Neural cell (in vitro differentiated cells): ENCODE data around the gene RORC. TPM values are rescaled to one million over a fixed set of nuclear protein-coding genes. Genes with fewer than 3 reads are reported as not detected.

Experiments used
- H2AFZ ChIP-seq: fragments of 200-600, 300-800 bp; sonication (generic), shearing (Covaris generic); 2 replicates; pipeline ENCODE4 v1.6.0; 2014; ENCODE audit warnings: low read depth, mild to moderate bottlenecking, antibody characterized with exemption, low read length, moderate library complexity
- H3F3A ChIP-seq: fragments of 200-600 bp; shearing (Covaris generic); 2 replicates; pipeline ENCODE4 v1.6.1; 2016; ENCODE audit warnings: mild to moderate bottlenecking, moderate library complexity, mixed read lengths, antibody characterized with exemption, low read length; ENCODE audit not compliant: insufficient read depth, poor library complexity, severe bottlenecking
- H3K27ac ChIP-seq: fragments of 200-600, 300-800 bp; sonication (generic), shearing (Covaris generic); 2 replicates; pipeline ENCODE4 v1.5.1; 2014; ENCODE audit warnings: mild to moderate bottlenecking, low read length, moderate library complexity
- H3K27me3 ChIP-seq: fragments of 300-800, 200-600 bp; sonication (generic), shearing (Covaris generic); 2 replicates; pipeline ENCODE4 v1.6.0; 2014; ENCODE audit warnings: mild to moderate bottlenecking, low read depth, low read length, moderate library complexity; ENCODE audit not compliant: insufficient read depth
- H3K36me3 ChIP-seq: fragments of 300-800, 200-600 bp; sonication (generic), shearing (Covaris generic); 2 replicates; pipeline ENCODE4 v1.5.1; 2014; ENCODE audit warnings: mild to moderate bottlenecking, antibody characterized with exemption, low read length, moderate library complexity; ENCODE audit not compliant: insufficient read depth
- H3K4me2 ChIP-seq: fragments of 300-800, 200-600 bp; sonication (generic), shearing (Covaris generic); 2 replicates; pipeline ENCODE4 v1.6.0; 2014; ENCODE audit warnings: mild to moderate bottlenecking, low read length
- H3K4me3 ChIP-seq: fragments of 300-800, 200-600 bp; sonication (generic), shearing (Covaris generic); 2 replicates; pipeline ENCODE4 v1.5.1; 2014; ENCODE audit warnings: mild to moderate bottlenecking, low read length, moderate library complexity
- H3K79me2 ChIP-seq: fragments of 200-600 bp; shearing (Covaris generic); replicated peaks from 2 replicates; pipeline ENCODE4 v1.6.0; 2014; ENCODE audit warnings: mild to moderate bottlenecking, low read length, moderate library complexity; ENCODE audit not compliant: insufficient read depth
- H3K9ac ChIP-seq: fragments of 300-800, 200-600 bp; sonication (generic), shearing (Covaris generic); 2 replicates; pipeline ENCODE4 v1.6.1; 2016; ENCODE audit warnings: mild to moderate bottlenecking, low read length, mixed read lengths
- H3K9me2 ChIP-seq: fragments of 200-600 bp; shearing (Covaris generic); 2 replicates; pipeline ENCODE4 v1.6.1; 2016; ENCODE audit warnings: mild to moderate bottlenecking, low read length, mixed read lengths; ENCODE audit not compliant: insufficient read depth
- H3K9me3 ChIP-seq: fragments of 200-600, 300-800 bp; sonication (generic), shearing (Covaris generic); 2 replicates; pipeline ENCODE4 v1.6.1; 2016; ENCODE audit warnings: mild to moderate bottlenecking, mixed run types, low read length, moderate library complexity, mixed read lengths
- H4K20me1 ChIP-seq: fragments of 200-600 bp; shearing (Covaris generic); 2 replicates; pipeline ENCODE4 v1.6.1; 2016; ENCODE audit warnings: mild to moderate bottlenecking, mixed run types; ENCODE audit not compliant: insufficient read depth
- EP300 ChIP-seq: fragments of 450-650 bp; conservative IDR thresholded peaks from 2 replicates; pipeline ENCODE4 v1.6.1; 2014; ENCODE audit warnings: antibody characterized with exemption, mild to moderate bottlenecking, moderate library complexity; ENCODE audit not compliant: poor library complexity, severe bottlenecking
- EZH2 ChIP-seq: fragments of 200-600, 300-800 bp; shearing (Covaris generic), sonication (generic); IDR thresholded peaks from 2 replicates; pipeline ENCODE4 v1.6.1; 2014; ENCODE audit warnings: antibody characterized with exemption, low read length, borderline replicate concordance, mild to moderate bottlenecking; ENCODE audit not compliant: insufficient read depth, poor library complexity, severe bottlenecking
- MXI1 ChIP-seq: fragments of 450-650 bp; conservative IDR thresholded peaks from 2 replicates; pipeline ENCODE4 v1.6.1; 2014; ENCODE audit warnings: antibody characterized with exemption, mild to moderate bottlenecking; ENCODE audit not compliant: poor library complexity, severe bottlenecking
- POLR2AphosphoS5 ChIP-seq: IDR thresholded peaks from 2 replicates; pipeline ENCODE4 v1.6.1; 2012
- RAD21 ChIP-seq: fragments of 450-650 bp; conservative IDR thresholded peaks from 2 replicates; pipeline ENCODE4 v1.6.1; 2014; ENCODE audit warnings: antibody characterized with exemption, mild to moderate bottlenecking, moderate library complexity
- SMC3 ChIP-seq: fragments of 450-650 bp; conservative IDR thresholded peaks from 2 replicates; pipeline ENCODE4 v1.6.1; 2014; ENCODE audit warnings: antibody characterized with exemption, mild to moderate bottlenecking, moderate library complexity; ENCODE audit not compliant: poor library complexity
- TAF1 ChIP-seq: IDR thresholded peaks from 2 replicates; pipeline ENCODE4 v1.6.1; 2012; ENCODE audit warnings: low read depth
- polyA plus RNA-seq: library from polyadenylated mRNA; depleted of rRNA; stranded (reverse); fragments of >200 nt; gene quantifications from 2 replicates; pipeline ENCODE4 v1.2.3, GENCODE V29; 2014
- TF ChIP-seq, protein P1 (sequence below): fragments of 450-650 bp; IDR thresholded peaks from 2 replicates; pipeline ENCODE4 v1.5.1; 2014; ENCODE audit warnings: antibody characterized with exemption, mild to moderate bottlenecking, moderate library complexity; ENCODE audit not compliant: poor library complexity, severe bottlenecking
- TF ChIP-seq, protein P2 (sequence below): IDR thresholded peaks from 2 replicates; pipeline ENCODE4 v1.6.1; 2012; ENCODE audit warnings: borderline replicate concordance

RORC gene
- polyA plus RNA-seq, 1 donor from 2014 or later = 0.45 TPM

DNA sequence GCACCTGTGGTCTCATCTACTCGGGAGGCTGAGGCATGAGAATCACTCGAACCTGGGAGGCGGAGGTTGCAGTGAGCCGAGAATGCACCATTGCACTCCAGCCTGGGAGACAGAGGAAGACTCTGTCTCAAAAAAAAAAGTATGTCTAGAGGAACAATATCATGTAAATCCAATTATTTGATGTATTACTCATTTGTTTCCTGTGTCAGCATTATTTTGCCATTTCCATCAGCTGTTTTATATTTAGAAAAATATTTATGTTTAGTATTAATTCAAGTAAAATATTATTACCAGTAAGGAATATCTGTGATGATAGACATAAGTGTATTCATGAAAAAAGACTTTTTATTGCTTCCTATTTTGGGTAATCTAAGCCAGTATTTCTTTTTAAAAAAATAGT is 54.3 kb downstream of the RORC start:
- TF ChIP-seq, protein P1, sequence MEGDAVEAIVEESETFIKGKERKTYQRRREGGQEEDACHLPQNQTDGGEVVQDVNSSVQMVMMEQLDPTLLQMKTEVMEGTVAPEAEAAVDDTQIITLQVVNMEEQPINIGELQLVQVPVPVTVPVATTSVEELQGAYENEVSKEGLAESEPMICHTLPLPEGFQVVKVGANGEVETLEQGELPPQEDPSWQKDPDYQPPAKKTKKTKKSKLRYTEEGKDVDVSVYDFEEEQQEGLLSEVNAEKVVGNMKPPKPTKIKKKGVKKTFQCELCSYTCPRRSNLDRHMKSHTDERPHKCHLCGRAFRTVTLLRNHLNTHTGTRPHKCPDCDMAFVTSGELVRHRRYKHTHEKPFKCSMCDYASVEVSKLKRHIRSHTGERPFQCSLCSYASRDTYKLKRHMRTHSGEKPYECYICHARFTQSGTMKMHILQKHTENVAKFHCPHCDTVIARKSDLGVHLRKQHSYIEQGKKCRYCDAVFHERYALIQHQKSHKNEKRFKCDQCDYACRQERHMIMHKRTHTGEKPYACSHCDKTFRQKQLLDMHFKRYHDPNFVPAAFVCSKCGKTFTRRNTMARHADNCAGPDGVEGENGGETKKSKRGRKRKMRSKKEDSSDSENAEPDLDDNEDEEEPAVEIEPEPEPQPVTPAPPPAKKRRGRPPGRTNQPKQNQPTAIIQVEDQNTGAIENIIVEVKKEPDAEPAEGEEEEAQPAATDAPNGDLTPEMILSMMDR = no peak
- TF ChIP-seq SMC3 = no peak
- no peak for TF ChIP-seq RAD21
- TF ChIP-seq EP300 = no peak
- no peak for TF ChIP-seq EZH2
- TF ChIP-seq MXI1 = no peak
- TF ChIP-seq POLR2AphosphoS5 = no peak
- TF ChIP-seq TAF1 = no peak
- TF ChIP-seq, protein P2, sequence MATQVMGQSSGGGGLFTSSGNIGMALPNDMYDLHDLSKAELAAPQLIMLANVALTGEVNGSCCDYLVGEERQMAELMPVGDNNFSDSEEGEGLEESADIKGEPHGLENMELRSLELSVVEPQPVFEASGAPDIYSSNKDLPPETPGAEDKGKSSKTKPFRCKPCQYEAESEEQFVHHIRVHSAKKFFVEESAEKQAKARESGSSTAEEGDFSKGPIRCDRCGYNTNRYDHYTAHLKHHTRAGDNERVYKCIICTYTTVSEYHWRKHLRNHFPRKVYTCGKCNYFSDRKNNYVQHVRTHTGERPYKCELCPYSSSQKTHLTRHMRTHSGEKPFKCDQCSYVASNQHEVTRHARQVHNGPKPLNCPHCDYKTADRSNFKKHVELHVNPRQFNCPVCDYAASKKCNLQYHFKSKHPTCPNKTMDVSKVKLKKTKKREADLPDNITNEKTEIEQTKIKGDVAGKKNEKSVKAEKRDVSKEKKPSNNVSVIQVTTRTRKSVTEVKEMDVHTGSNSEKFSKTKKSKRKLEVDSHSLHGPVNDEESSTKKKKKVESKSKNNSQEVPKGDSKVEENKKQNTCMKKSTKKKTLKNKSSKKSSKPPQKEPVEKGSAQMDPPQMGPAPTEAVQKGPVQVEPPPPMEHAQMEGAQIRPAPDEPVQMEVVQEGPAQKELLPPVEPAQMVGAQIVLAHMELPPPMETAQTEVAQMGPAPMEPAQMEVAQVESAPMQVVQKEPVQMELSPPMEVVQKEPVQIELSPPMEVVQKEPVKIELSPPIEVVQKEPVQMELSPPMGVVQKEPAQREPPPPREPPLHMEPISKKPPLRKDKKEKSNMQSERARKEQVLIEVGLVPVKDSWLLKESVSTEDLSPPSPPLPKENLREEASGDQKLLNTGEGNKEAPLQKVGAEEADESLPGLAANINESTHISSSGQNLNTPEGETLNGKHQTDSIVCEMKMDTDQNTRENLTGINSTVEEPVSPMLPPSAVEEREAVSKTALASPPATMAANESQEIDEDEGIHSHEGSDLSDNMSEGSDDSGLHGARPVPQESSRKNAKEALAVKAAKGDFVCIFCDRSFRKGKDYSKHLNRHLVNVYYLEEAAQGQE = no peak
- Histone ChIP-seq H3K79me2 (no peaks in the 10 kb centered on the region), H3K4me3 (no peak overlapping the region), H3F3A (no peaks in the 10 kb centered on the region), H3K9me2 (no peaks in the 10 kb centered on the region), H3K9ac (no peak overlapping the region), H3K27me3 (no peaks in the 10 kb centered on the region), H3K27ac (no peak overlapping the region), H3K4me2 (no peak overlapping the region), H4K20me1 (no peaks in the 10 kb centered on the region), H3K9me3 (no peaks in the 10 kb centered on the region), H2AFZ (no peak overlapping the region), H3K36me3 (peaks cover 7% of the 10 kb centered on the region)

DNA sequence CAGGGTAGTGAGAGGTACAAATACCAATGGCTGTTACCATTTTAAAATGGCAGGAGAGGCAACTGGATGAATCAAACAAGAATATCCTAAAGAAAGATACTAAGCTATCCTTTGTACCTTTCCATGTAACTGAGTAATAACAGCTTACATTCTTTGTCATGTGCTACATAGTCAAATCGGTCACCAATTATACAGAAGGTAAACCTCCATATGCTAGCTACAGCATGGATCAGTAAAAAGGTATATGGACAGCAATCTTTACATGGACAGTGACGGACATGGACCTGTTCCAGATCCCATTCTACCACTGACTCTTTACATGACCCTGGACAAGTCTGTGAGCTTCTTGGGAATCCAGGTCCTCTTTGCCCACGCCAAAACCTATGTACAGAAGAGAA is 54.9 kb downstream of the RORC start:
- H3K9me3 ChIP-seq = no peaks in the 10 kb centered on the region
- no peak overlapping the region for H3K27ac ChIP-seq
- H2AFZ ChIP-seq = no peak overlapping the region
- no peak overlapping the region for H3K4me3 ChIP-seq
- H3K9ac ChIP-seq = no peak overlapping the region
- H3F3A ChIP-seq = no peaks in the 10 kb centered on the region
- peaks cover 7% of the 10 kb centered on the region for H3K36me3 ChIP-seq
- H4K20me1 ChIP-seq = no peaks in the 10 kb centered on the region
- no peak overlapping the region for H3K4me2 ChIP-seq
- H3K27me3 ChIP-seq = no peaks in the 10 kb centered on the region
- TF ChIP-seq POLR2AphosphoS5 (no peak), EZH2 (no peak), MXI1 (no peak), EP300 (no peak), SMC3 (no peak)
- TF ChIP-seq, protein P2 = no peak
- no peaks in the 10 kb centered on the region for H3K9me2 ChIP-seq
- H3K79me2 ChIP-seq = no peaks in the 10 kb centered on the region
